Activated T-cell treated with anti-CD3 and anti-CD28 coated beads for 48 hours (primary cell): ENCODE measurements around the gene DGLUCY.
A peak's percentile ranks its signal among the peaks of the same experiment; 100 is the strongest.
"Not testable (repeated sequence)": the region's sequence is repeated elsewhere in the genome, so short reads cannot be mapped to it uniquely, and the experiment has no call there.

Experiments used
- DNase-seq: peaks from one replicate; pipeline ENCODE4 v3.0.0-alpha.2; 2020; ENCODE audit warnings: low read depth

The DGLUCY gene

GRCh38 chr14:91111443-91111842 is 2.4 kb upstream of the DGLUCY start:
- DNase-seq: no peak

GRCh38 chr14:91112194-91112593 is 1.7 kb upstream of the DGLUCY start:
- no peak for DNase-seq

GRCh38 chr14:91114079-91115065 is 499 bp downstream of the DGLUCY start:
- DNase-seq: peak; percentile 61

GRCh38 chr14:91115986-91116770 is 2.3 kb downstream of the DGLUCY start:
- DNase-seq: no peak

- no peak for DNase-seq
These were observed 3.2 kb downstream of the DGLUCY start for GRCh38 chr14:91116913-91117588.

- no peak for DNase-seq
These were observed 4.1 kb downstream of the DGLUCY start for GRCh38 chr14:91117960-91118359.

- DNase-seq: no peak
These were observed 4.7 kb downstream of the DGLUCY start for GRCh38 chr14:91118511-91119068.

- DNase-seq: no peak
These were observed 5.9 kb downstream of the DGLUCY start for GRCh38 chr14:91119556-91120311.

GRCh38 chr14:91123201-91123600 is 9.3 kb downstream of the DGLUCY start:
- DNase-seq: no peak

GRCh38 chr14:91124406-91125270 is 10.8 kb downstream of the DGLUCY start:
- not testable (repeated sequence) for DNase-seq

GRCh38 chr14:91125271-91125660 is 11.4 kb downstream of the DGLUCY start:
- no peak for DNase-seq

- DNase-seq: no peak
These were observed 11.9 kb downstream of the DGLUCY start for GRCh38 chr14:91125801-91126200.

- DNase-seq: no peak
These were observed 12.9 kb downstream of the DGLUCY start for GRCh38 chr14:91126761-91127160.

GRCh38 chr14:91127401-91127801 is 13.5 kb downstream of the DGLUCY start:
- no peak for DNase-seq

- DNase-seq: no peak
These were observed 14.1 kb downstream of the DGLUCY start for GRCh38 chr14:91127924-91128323.

- no peak for DNase-seq
These were observed 14.8 kb downstream of the DGLUCY start for GRCh38 chr14:91128699-91129098.

- DNase-seq: no peak
These were observed 15.4 kb downstream of the DGLUCY start for GRCh38 chr14:91129261-91129660.

- DNase-seq: no peak
These were observed 21.2 kb downstream of the DGLUCY start for GRCh38 chr14:91135039-91135438.

GRCh38 chr14:91138511-91139359 is 24.9 kb downstream of the DGLUCY start:
- DNase-seq: peak; percentile 40
